Ramos (cell line): ENCODE data around the gene ACTC1.
"Not testable (repeated sequence)": the region's sequence is repeated elsewhere in the genome, so short reads cannot be mapped to it uniquely, and the experiment has no call there.

Experiments
- in situ Hi-C: fragments of 300-500 bp; cut with MboI; formaldehyde crosslinking; loops from one replicate; pipeline ENCODE4 v1.14.3; 2022; ENCODE audit warnings: low sequenced_read_pairs; ENCODE audit not compliant: unreplicated experiment

Gene ACTC1

DNA sequence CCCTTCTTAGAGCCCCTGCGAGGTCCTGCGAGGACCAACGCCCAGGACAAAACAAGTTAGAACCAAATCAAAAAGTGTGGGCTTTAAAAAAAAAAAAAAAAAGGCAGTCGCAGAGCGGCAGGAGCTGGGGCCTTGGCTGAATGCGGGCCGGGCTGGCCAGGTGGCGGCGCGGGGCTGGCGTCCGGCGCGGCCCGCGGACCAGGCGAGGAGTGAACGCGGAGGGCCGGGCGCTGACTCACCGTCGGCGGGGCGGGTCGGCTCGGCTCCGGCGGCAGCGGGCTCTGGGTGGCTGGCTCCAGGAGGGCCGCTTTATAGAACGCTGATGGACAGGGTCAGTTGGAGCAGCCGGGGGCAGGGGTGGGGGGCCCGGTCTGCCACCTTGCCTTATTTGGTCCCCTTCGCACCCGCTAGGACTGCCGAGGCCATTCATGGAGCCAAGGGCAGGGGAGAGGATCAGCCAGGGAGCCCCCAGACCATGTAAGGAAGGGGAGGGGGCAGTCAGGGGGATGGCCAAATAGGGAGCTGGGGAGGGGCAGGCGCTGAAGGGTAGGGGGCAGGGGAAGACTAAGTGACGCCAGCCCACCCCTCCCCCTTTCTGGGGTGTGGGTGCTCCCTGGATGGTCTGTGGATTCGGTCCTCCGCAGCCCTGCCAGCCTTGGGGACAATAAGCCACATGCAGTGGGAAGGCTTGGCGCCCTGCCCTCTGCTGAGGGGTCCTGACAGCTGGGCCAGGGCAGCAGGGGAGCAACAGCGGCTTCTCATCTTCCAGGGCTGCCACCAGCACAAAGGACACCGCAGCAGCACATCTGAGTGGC is at the start of gene ACTC1:
Gene ACTC1, minus strand, starts transcription at position 283 of the 815 bp plus-strand sequence. CDS start 741 bp downstream, outside the sequence.
- in situ Hi-C loops = no loop called here

DNA sequence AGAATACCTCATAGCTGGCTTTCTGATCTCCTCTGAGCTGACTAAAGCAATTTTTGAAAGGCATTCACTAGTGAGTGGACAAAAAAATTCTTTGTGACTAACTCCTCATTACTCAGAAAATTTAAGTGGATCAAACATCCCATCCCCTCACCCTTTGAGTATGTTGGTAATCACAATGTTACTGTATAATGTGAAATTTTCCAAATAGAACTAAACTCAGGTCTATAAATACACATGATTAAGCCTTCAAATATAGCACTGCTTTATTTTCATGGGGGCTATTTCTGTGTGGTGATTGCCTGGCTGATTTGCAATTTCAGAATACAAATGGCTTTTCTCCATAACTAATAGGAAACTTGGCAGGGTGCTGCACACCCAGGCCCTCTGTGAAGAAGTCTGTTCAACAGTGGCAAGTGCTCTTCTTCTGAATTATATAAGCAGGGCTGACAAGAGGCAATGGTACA is 45.9 kb upstream of the ACTC1 start:
- in situ Hi-C loops = no loop called here

DNA sequence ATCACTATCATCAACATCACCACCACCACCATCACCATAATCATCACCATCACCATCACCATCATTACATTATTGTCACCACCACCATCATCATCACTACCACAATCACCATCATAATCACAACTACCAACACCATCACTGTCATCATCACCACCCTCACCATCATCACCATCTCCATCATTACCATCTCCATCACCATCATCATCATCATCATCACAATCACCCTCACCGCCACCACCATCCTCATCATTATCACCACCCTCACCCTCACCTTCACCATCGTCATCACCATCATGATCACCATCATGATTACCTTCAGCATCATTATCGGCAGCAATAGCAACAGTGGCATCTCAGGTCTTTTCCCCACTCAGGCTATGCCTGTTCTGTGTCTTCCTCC is 42.9 kb upstream of the ACTC1 start:
- in situ Hi-C loops = no loop called here

DNA sequence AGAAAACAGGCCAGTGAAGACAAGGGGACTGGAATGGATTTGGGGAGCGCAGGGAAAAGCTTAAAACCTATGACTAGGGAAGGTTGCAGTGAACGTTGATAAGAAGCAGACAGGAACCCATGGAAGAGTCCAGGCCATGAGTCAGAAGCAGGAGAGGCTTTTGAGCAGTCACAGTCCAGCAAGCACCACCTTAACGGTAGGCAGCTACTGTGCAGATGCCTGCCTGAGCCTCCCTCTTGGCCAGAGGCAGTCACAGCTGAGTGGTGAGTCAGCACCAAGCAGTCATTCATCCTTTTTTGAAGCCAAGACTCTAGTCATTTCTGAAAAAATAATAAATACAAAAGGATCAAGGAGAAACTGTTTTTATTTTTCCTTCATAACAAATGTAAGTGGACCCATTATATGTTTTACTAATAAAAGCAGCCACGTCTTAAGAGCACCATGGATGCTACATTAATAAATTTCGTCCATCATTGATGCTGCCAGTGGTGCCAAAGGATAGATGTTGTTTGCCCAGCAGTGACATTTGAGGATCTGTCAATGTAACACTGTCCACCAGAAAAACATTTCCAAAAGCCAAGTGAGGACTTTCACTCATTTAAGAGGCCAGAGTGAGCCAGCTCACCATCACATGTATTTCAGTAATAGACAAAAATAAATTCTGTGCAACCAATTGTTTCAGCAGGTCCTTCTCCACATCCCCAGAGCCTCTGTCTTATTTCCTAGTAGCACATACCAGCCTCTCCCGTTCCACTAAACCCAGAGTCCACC is 42.1 kb upstream of the ACTC1 start:
- in situ Hi-C loops = no loop called here

DNA sequence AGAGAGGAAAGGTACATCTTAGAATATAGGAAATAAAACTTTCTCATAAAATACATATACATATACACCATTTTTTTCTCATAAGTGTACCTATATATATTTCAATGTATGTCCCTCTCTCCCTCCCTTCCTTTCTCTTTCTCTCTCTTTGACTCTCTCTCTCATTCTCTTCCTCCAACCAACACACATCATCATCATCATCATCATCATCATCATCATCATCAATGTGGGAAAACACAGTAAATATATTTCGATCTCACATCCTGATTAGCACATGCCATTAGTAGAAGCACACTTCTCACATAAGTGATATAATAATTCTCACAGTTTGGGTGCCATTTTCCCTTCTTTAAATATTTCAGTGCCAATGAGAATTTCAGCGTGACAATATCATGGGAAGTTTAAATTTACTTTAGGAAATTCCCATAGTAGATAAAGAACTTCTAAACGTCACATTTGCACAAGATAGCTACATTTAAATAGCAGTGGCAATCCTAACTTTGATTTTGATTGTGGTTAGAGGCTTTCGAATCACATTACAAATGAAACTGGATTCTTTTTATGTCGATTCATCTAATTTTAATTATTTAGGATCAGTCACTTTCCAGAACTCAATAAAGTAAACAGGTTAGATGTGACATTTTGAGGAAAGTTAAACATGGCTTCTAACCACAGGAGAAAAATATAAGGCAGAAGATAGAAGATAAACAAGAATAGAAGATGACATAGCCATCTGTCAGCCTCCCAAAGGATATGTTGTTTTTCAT is 33.0 kb upstream of the ACTC1 start:
- in situ Hi-C loops = no loop called here

DNA sequence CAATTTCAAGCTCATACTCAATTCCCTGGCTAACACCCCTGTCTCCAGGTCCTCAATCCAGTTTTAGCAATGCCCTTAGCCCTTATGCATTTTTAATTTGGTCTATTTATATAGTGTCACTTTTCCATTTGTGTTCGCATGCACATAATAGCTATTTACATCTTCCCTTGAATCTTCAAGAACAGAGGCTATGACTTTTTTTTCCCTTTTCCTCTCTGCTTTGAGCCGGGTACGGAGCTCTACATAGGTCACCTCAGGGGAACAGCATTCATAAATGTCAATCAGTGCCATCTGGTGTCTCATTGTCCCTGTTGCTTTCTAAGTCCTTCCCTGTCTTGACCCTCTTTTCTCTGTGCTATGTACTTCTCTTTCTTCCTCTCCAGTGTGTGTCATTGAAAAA is 26.5 kb upstream of the ACTC1 start:
- in situ Hi-C loops = no loop called here

DNA sequence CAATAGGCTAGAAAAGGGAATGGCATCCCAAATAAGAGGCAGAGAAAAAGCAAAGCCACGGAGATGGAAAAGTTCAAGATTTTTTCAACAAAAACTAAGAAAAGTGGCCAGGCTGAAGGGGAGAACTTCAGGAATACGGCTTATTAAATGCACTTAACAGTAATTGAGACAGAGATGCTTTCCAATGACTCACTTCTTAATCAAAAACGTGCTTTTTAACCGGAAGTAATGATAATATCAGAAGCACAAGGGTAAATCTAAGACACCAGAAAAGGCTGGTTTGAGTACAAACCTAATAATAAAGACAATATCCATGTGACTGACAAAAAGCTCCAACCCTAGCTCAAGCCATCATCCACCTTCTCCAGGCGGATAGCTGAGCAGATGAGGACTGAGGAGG is 24.8 kb upstream of the ACTC1 start:
- in situ Hi-C loops = no loop called here

DNA sequence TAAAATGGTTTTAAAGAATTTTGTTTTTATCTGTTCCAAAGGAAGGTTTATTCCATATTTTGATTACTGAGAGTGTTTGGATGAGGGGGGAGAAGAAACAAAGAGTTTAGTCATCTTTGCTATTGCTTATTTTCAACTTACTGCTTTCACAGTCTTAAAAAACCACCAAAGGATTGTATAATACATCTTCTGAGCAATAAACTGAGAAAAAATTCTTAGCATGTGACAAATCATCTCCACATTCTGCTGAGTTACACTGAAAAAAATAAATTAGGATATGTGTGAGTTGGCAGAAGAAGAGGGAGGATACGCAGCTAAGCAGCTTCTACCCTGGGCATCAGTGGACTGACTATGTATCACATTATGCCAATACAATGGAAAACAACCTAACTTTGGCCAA is 23.2 kb upstream of the ACTC1 start:
- in situ Hi-C loops = no loop called here

DNA sequence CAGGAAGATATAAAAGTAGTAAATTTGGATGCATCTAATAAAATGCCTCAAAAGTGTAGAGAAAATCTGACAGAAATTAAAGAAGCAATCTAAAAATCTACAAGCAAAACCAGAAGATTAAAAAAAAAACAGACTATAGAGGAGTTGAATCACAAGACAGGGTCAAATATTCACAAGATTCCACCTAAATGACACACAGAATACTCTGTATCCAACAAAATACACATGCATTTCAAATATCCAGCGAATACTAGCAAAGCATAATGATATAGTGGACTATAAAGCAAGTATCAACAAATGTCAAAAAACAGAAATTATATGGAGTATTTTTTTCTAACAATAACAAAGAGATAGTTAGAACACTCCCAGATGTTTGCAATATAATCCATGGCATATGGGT is 20.5 kb upstream of the ACTC1 start:
- in situ Hi-C loops = no loop called here

DNA sequence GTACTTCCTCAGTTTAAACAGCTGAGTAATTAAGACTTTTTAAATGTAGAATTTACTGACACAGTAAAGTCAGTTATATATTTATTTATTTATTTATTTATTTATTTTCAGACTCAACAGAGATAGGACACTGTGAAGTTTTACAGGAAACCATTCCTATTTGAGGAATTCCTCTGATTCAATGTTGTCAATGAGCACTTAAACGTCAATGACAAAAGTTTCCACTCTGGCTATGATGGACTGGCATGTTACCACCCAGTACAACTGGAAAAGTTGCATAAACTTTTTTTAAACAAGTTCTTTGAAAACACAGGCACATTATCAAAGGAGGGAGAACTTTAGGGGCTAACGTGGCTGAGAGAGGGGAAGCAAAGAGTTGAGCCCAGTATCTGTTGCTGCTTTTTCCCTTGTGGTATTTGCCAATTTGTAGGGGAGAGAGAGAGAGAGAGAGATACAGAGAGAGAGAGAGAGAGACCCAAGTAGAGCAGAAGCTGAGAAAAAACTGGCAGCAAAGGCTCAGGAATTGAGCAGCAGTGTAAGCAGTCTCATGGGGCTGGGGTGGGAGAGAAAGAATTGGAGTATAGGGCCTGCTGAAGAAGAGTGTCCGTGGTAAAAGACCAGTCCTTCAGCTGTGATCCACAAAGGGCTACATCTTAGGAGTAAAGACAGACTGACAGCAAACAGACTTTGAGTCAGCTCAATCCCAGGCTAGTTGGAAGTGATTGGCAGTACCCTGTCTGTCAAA is 18.3 kb upstream of the ACTC1 start:
- in situ Hi-C loops = no loop called here

DNA sequence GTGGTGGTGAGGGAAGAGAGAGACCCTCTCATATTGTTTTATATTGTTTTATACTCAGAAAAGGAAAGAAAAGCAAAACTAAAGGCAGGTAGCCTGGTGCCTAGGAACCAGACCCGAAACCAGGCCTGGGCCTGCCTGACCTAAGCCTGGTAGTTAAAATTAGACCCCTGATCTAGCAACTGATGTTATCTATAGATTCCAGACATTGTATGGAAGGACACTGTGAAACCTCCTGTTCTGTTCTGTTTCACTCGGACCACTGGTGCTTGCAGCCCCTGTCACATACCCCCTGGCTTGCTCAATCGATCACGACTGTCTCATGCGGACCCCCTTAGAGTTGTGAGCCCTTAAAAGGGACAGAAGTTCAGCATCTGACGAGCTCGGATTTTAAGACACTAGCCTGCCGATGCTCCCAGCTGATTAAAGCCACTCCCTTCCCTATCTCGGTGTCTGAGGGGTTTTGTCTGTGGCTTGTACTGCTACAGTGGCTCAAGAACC is 17.6 kb upstream of the ACTC1 start:
- in situ Hi-C loops = not testable (repeated sequence)

DNA sequence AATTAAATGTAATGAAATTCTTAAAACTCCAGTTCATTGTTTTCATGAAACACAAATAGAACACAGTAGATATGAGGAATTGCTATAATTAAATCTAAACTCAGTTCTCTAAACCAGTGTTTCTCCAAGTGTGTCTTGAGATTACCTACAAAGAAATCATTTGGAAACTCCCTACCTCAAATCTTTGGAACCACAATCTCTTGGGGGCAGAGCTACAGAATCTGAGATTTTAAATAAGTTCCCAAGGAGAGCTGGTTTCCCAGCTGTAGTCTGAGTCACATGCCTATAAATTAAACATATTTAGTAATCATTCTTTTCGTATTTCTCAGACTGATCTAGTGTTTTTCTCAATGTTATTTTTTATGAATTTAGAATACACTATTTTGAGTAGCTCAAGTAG is 17.0 kb upstream of the ACTC1 start:
- in situ Hi-C loops = no loop called here

DNA sequence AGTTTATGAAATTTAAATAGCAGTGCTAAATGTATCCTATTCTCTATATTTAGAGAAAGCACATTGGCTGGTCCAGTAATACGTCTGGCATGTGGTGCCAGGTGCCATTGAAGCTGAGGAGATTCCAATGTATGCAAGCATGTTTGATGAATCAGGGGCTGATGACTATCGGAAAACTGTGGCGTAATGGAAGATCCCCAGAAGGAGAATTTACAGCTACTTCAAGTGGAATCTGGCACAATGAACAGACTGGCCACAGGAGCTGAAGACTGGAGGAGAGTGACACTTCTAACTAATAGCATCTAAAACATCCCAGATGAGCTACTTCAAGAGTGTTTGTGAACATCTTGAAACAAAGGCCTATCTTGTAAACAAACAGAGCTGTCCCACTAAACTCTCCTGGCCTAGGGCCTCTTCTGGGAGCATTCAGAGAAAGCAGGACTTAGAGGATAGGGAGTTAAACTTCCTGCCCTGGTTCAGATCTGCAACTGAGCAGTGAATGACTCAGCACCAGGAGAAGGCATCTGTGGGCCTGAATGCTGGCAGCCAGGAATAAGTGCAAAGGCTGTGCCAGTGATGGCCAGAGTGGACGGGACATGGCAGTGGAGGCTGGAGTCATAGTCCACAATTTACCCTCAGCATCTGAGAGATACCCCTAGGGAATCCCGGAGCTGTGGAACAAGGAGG is 15.2 kb upstream of the ACTC1 start:
- in situ Hi-C loops = no loop called here

DNA sequence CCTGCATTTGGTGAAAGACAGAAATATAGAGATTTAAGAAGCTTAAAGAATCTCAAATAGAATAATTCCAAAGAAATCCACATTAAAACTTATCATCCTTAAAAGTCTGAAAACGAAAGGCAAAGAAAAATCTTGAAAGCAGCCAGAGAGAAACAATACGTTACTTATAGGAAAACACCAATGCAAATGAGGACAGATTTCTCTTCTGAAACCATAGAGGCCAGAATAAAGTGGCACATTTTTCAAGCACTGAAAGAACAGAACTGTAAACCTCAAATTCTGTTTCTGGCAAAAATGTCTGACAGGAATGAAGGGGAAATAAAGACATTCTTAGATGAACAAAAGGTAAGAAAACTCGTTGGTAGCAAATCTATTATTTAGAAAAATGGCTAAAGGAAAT is 13.8 kb upstream of the ACTC1 start:
- in situ Hi-C loops = no loop called here

DNA sequence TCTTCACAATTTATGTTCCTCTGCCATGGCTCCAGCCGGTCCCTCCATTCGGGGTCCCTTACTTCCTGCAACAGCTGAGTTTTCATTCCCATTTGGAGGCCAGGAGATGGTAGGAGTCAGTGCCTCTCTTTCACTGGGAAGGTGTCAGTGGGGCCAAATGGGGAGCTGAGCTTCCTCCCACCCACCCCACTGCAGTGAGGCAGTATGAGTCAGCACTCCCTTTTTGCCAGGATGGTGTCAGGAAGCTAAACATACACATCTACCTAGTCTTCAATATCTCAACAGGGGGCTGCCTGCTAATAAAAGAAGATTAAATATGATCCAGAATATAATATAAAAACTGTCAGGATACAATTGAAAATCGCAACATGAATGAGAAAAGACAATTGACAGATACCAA is 12.7 kb upstream of the ACTC1 start:
- in situ Hi-C loops = no loop called here

DNA sequence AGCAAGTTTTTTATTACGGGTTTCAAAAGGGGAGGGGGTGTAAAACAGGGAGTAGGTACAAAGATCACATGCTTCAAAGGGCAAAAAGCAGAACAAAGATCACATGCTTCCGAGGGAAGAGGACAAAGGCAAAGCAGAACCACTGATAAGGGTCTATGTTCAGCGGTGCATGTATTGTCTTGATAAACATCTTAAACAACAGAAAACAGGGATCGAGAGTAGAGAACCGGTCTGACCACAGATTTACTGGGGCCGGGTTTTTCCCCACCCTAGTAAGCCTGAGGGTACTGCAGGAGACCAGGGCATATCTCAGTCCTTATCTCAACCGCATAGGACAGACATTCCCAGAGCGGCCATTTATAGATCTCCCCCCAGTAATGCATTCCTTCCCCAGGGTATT is 11.9 kb upstream of the ACTC1 start:
- in situ Hi-C loops = not testable (repeated sequence)

DNA sequence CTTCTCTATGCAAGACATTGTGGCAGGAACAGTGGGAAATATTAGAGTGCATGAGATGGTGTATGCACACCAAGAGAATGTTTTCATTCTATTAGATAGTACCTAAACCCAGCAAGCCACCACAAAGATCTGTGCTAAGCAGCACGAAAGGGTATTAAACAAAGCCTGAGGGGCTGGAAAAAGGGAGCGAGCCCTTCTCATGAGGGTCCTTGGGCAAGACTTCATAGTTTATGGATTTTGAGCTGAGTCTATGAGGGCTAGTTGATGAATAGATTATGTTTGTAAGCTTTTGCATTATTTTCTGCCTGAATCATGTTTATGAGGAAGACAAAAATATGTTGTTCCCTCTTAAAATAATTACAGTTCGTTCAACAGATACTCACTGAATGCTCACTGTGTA is 9.4 kb upstream of the ACTC1 start:
- in situ Hi-C loops = no loop called here

DNA sequence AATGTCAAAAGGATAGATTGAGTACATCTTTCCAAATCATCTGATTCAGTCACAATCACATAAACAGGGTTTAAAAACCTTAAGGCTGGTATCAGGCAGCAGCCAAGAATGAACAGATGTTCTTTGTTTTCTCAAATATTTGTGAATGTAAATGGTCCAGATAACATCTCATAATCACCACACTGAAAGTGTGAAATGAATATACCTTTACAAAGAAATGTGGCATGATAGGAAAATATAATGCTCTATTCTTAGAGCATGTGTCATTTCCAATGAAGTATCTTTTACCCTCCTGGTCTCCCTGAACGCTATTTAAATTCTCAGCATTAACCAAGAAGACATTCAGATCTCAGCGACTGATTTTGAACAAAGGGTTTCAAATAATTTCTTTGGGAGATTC is 8.8 kb upstream of the ACTC1 start:
- in situ Hi-C loops = no loop called here
